H1 (cell line): ENCODE data around the gene TRIM44. TPM values are rescaled to one million over a fixed set of nuclear protein-coding genes. Genes with fewer than 3 reads are reported as not detected.

Experiments
- CTCF ChIA-PET: fragments of 300-600 bp; sonication (Branson Sonifier 250); formaldehyde crosslinking; loops from one replicate; lab custom pipeline; 2021; ENCODE audit not compliant: partially characterized antibody; lab: Charles Lee
- POLR2A ChIA-PET: fragments of 300-600 bp; sonication (Branson Sonifier 250); formaldehyde crosslinking; loops from one replicate; lab custom pipeline; 2021; ENCODE audit warnings: inconsistent platforms; ENCODE audit not compliant: partially characterized antibody; lab: Charles Lee
- DNase-seq, 2 experiments: peaks; one replicate each; pipeline versions ENCODE4 v3.0.0 to v3.0.0-alpha.2; 2010 to 2022; ENCODE audit warnings: low spot score in 2 of 2, low read depth in 1 of 2, mixed read lengths in 1 of 2
- FAIRE-seq: peaks from 2 replicates; lab custom pipeline; 2011; peaks lifted over from hg19 to GRCh38; lab: Jason Lieb, UNC
- H2AFZ ChIP-seq: 2 replicates; pipeline ENCODE4 v1.8.1; 2012; ENCODE audit warnings: low read length, inconsistent platforms
- H2AK5ac ChIP-seq: 2 replicates; pipeline ENCODE4 v1.6.1; 2013; ENCODE audit warnings: low read depth, low read length
- H2BK120ac ChIP-seq: replicated peaks from 2 replicates; pipeline ENCODE3; 2013; ENCODE audit warnings: low read depth, low read length, inconsistent platforms
- H2BK12ac ChIP-seq: 2 replicates; pipeline ENCODE4 v1.6.1; 2013; ENCODE audit warnings: low read depth, low read length
- H2BK15ac ChIP-seq: 2 replicates; pipeline ENCODE4 v1.6.1; 2013; ENCODE audit warnings: low read length
- H2BK20ac ChIP-seq: 2 replicates; pipeline ENCODE4 v1.6.1; 2013; ENCODE audit warnings: low read length
- H2BK5ac ChIP-seq: 2 replicates; pipeline ENCODE4 v1.6.1; 2013; ENCODE audit warnings: low read depth, low read length
- H3K14ac ChIP-seq: 2 replicates; pipeline ENCODE4 v1.6.1; 2013; ENCODE audit warnings: inconsistent platforms; ENCODE audit not compliant: insufficient read length
- H3K18ac ChIP-seq: 2 replicates; pipeline ENCODE4 v1.6.1; 2013; ENCODE audit warnings: low read length; ENCODE audit errors: extremely low read depth
- H3K23ac ChIP-seq: 2 replicates; pipeline ENCODE4 v1.6.1; 2013; ENCODE audit warnings: inconsistent platforms; ENCODE audit not compliant: insufficient read length
- H3K23me2 ChIP-seq: 2 replicates; pipeline ENCODE4 v1.6.1; 2013; ENCODE audit warnings: low read depth, low read length
- H3K27ac ChIP-seq: 2 replicates; pipeline ENCODE4 v1.6.1; 2011; ENCODE audit warnings: low read depth, low read length, inconsistent platforms
- H3K27me3 ChIP-seq, 4 experiments: replicated peaks in 1 of 4; 1 replicate in 1 of 4; 2 replicates in 3 of 4; pipeline versions ENCODE4 v1.6.1 to v1.8.1; 2011 to 2013; ENCODE audit warnings: low read length in 3 of 4, mild to moderate bottlenecking in 3 of 4, inconsistent platforms in 2 of 4, mixed read lengths in 2 of 4, moderate library complexity in 1 of 4; ENCODE audit not compliant: control insufficient read depth in 3 of 4, insufficient read depth in 3 of 4; ENCODE audit errors: extremely low read depth in 1 of 4
- H3K36me3 ChIP-seq, 4 experiments: 2 replicates each; pipeline versions ENCODE4 v1.6.1 to v1.8.1; 2011 to 2013; ENCODE audit warnings: mild to moderate bottlenecking in 4 of 4, low read length in 3 of 4, moderate library complexity in 2 of 4, control low read depth in 1 of 4, inconsistent platforms in 1 of 4; ENCODE audit not compliant: insufficient read depth in 4 of 4, control insufficient read depth in 2 of 4
- H3K4ac ChIP-seq: replicated peaks from 2 replicates; pipeline ENCODE3; 2013; ENCODE audit warnings: low read length, low read depth, mixed read lengths, inconsistent platforms; ENCODE audit not compliant: insufficient read length
- H3K4me1 ChIP-seq, 4 experiments: replicated peaks in 1 of 4; 1 replicate in 1 of 4; 2 replicates in 3 of 4; pipeline versions ENCODE4 v1.6.1 to v1.8.1; 2011 to 2013; ENCODE audit warnings: low read length in 3 of 4, inconsistent platforms in 2 of 4, mixed read lengths in 1 of 4; ENCODE audit not compliant: insufficient read depth in 4 of 4, control insufficient read depth in 3 of 4
- H3K4me2 ChIP-seq, 2 experiments: 2 replicates each; pipeline versions ENCODE4 v1.6.1 to v1.8.1; 2011 to 2013; ENCODE audit warnings: low read depth in 2 of 2, low read length in 2 of 2, control low read depth in 1 of 2, inconsistent platforms in 1 of 2, mild to moderate bottlenecking in 1 of 2; ENCODE audit not compliant: insufficient read depth in 1 of 2
- H3K4me3 ChIP-seq, 4 experiments: fragments of 200-600, 300-600 bp in 1 of 4; sonication (generic), shearing (Covaris generic), sonication (Bioruptor Twin) in 1 of 4; 2 replicates each; pipeline versions ENCODE4 v1.5.1 to v1.8.1; 2011 to 2016; ENCODE audit warnings: low read length in 4 of 4, low read depth in 3 of 4, control low read depth in 2 of 4, inconsistent platforms in 2 of 4, mild to moderate bottlenecking in 2 of 4, mixed read lengths in 1 of 4, moderate library complexity in 1 of 4; ENCODE audit not compliant: insufficient read depth in 2 of 4; ENCODE audit errors: extremely low read depth in 1 of 4
- H3K56ac ChIP-seq: replicated peaks from 2 replicates; pipeline ENCODE3; 2013; ENCODE audit warnings: low read depth, mild to moderate bottlenecking, mixed read lengths, low read length, inconsistent platforms; ENCODE audit not compliant: insufficient read length
- H3K79me1 ChIP-seq: 2 replicates; pipeline ENCODE4 v1.6.1; 2013; ENCODE audit warnings: low read depth, low read length, control low read depth
- H3K79me2 ChIP-seq, 2 experiments: 2 replicates each; pipeline versions ENCODE4 v1.6.1 to v1.8.1; 2012 to 2013; ENCODE audit warnings: low read length in 2 of 2, mild to moderate bottlenecking in 2 of 2, inconsistent platforms in 1 of 2; ENCODE audit not compliant: insufficient read depth in 2 of 2, control insufficient read depth in 1 of 2
- H3K9ac ChIP-seq, 4 experiments: replicated peaks in 1 of 4; 1 replicate in 1 of 4; 2 replicates in 3 of 4; pipeline versions ENCODE4 v1.6.1 to v1.8.1; 2011 to 2013; ENCODE audit warnings: low read depth in 3 of 4, low read length in 3 of 4, control low read depth in 2 of 4, mild to moderate bottlenecking in 2 of 4, moderate library complexity in 2 of 4, inconsistent platforms in 1 of 4; ENCODE audit errors: extremely low read depth in 1 of 4
- H3K9me3 ChIP-seq, 2 experiments: 2 replicates each; pipeline versions ENCODE4 v1.6.1 to v1.8.1; 2012 to 2013; ENCODE audit warnings: mild to moderate bottlenecking in 2 of 2, moderate library complexity in 2 of 2, control low read depth in 1 of 2, inconsistent platforms in 1 of 2, low read depth in 1 of 2, low read length in 1 of 2, mixed read lengths in 1 of 2; ENCODE audit not compliant: insufficient read depth in 2 of 2
- H4K20me1 ChIP-seq, 2 experiments: replicated peaks in 1 of 2; 2 replicates each; pipeline versions ENCODE3 to v1.8.1; 2011 to 2013; ENCODE audit warnings: inconsistent platforms in 2 of 2, low read length in 2 of 2, mild to moderate bottlenecking in 1 of 2; ENCODE audit not compliant: insufficient read depth in 2 of 2, control insufficient read depth in 1 of 2
- H4K5ac ChIP-seq: 2 replicates; pipeline ENCODE4 v1.6.1; 2013; ENCODE audit warnings: low read length, low read depth, mixed read lengths, inconsistent platforms; ENCODE audit not compliant: insufficient read length
- H4K8ac ChIP-seq: 2 replicates; pipeline ENCODE4 v1.8.0; 2013; ENCODE audit warnings: mild to moderate bottlenecking, moderate library complexity, low read length, inconsistent platforms; ENCODE audit not compliant: insufficient read depth; ENCODE audit errors: extremely low read depth
- H4K91ac ChIP-seq: replicated peaks from 2 replicates; pipeline ENCODE3; 2013; ENCODE audit warnings: low read length, mixed read lengths, inconsistent platforms; ENCODE audit not compliant: insufficient read length
- ATF2 ChIP-seq: IDR thresholded peaks from 2 replicates; pipeline ENCODE4 v1.6.1; 2012; ENCODE audit warnings: low read length, inconsistent platforms
- BACH1 ChIP-seq: IDR thresholded peaks from 2 replicates; pipeline ENCODE4 v1.6.1; 2012; ENCODE audit warnings: low read length, improper control_type of control experiment
- BRCA1 ChIP-seq: IDR thresholded peaks from 2 replicates; pipeline ENCODE4 v1.6.1; 2012; ENCODE audit warnings: low read depth, low read length, improper control_type of control experiment
- HDAC2 ChIP-seq, 2 experiments: fragments of 300-600 bp in 1 of 2; sonication (generic) in 1 of 2; IDR thresholded peaks; 2 replicates each; pipeline ENCODE4 v1.6.1; 2011 to 2012; ENCODE audit warnings: low read depth in 2 of 2, low read length in 2 of 2, mild to moderate bottlenecking in 2 of 2, moderate library complexity in 2 of 2, borderline replicate concordance in 1 of 2, inconsistent platforms in 1 of 2
- KDM5A ChIP-seq: fragments of 200-600 bp; IDR thresholded peaks from 2 replicates; pipeline ENCODE4 v1.7.1; 2012; ENCODE audit warnings: mild to moderate bottlenecking, low read length, inconsistent platforms, mixed read lengths
- POU5F1 ChIP-seq: IDR thresholded peaks from 2 replicates; pipeline ENCODE4 v1.6.1; 2011; ENCODE audit warnings: low read depth, mild to moderate bottlenecking, low read length, moderate library complexity
- RFX5 ChIP-seq: IDR thresholded peaks from 2 replicates; pipeline ENCODE4 v1.6.1; 2011; ENCODE audit warnings: low read depth, low read length, improper control_type of control experiment, borderline replicate concordance
- SIRT6 ChIP-seq: IDR thresholded peaks from one replicate; pipeline ENCODE4 v1.7.1; 2012; ENCODE audit warnings: low read length, inconsistent platforms
- WGBS, 2 experiments: shearing (Covaris generic) in 1 of 2; methylation state at CpG; one replicate each; pipeline versions ENCODE4 v1.1.6 to v1.1.7; 2013 to 2015; ENCODE audit warnings: low lambda C conversion rate in 2 of 2, mixed read lengths in 2 of 2, inconsistent platforms in 1 of 2, low coverage in 1 of 2, missing lambda C conversion rate in 1 of 2; ENCODE audit not compliant: insufficient replicate concordance in 2 of 2, insufficient coverage in 1 of 2, insufficient read length in 1 of 2; ENCODE audit errors: extremely low coverage in 1 of 2, missing lambda C conversion rate in 1 of 2; 5-methylcytosine and 5-hydroxymethylcytosine counted together
- polyA plus RNA-seq, 7 experiments: library from polyadenylated mRNA; depleted of rRNA in 3 of 7; stranded (reverse) in 5 of 7; unstranded in 2 of 7; fragments of >200 nt in 5 of 7; fragments of 200-250 nt in 2 of 7; gene quantifications; 1 replicate in 5 of 7; 2 replicates in 1 of 7; 4 replicates in 1 of 7; pipeline versions ENCODE4 v1.2.1 to v1.2.3, GENCODE V29; 2011 to 2013; ENCODE audit warnings: missing spikeins in 2 of 7, mixed read lengths in 2 of 7
- total RNA-seq: library from RNA; stranded (reverse); fragmentation: NEBNext Ultra II Directional; extraction: Animal tissue kit (Norgen Biotek cat#: 25700); gene quantifications from 2 replicates; pipeline ENCODE4 v1.2.1, GENCODE V29; 2021
- TF ChIP-seq, protein P1 (sequence below): IDR thresholded peaks from 2 replicates; pipeline ENCODE4 v1.6.1; 2011; ENCODE audit warnings: low read depth, mild to moderate bottlenecking, low read length; ENCODE audit not compliant: insufficient read depth

TRIM44 gene
- total and polyA plus RNA-seq, 2 of the 8 experiments (the other 6 are each of a cell fraction or from before 2014, with no cell fraction given), result 13.9 to 34.4 TPM

DNA sequence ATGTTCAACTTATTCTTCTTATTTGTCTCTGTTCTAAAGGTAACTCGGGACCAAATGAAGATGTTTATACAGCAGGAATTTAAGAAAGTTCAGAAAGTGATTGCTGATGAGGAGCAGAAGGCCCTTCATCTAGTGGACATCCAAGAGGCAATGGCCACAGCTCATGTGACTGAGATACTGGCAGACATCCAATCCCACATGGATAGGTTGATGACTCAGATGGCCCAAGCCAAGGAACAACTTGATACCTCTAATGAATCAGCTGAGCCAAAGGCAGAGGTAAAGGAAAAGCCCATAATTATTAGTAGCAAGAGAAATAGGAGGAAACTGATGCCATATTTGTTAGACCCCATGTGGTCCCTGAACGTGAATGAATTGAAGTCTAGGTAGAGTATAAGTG, 63.3 kb downstream of the TRIM44 start:
- DNase-seq, result no peak
- Histone ChIP-seq H2BK20ac (no peak overlapping the region), H3K18ac (no peak overlapping the region), H3K27me3 (no peaks in the 10 kb centered on the region), H3K9me3 (no peaks in the 10 kb centered on the region), H3K4me2 (no peak overlapping the region), H3K79me1 (no peaks in the 10 kb centered on the region), H3K14ac (no peak overlapping the region), H2AFZ (no peak overlapping the region), H3K36me3 (peaks cover 0 to 6% (median 0%) of the 10 kb centered on the region in 4 experiments; a peak in 3 of 8 replicates), H3K56ac (no peak overlapping the region), H3K79me2 (no peaks in the 10 kb centered on the region), H2BK12ac (no peak overlapping the region), H3K23ac (no peak overlapping the region), H2BK5ac (no peak overlapping the region), H4K5ac (no peak overlapping the region), H2BK120ac (no peak overlapping the region), H3K4ac (no peak overlapping the region), H4K91ac (no peak overlapping the region), H3K9ac (no peak overlapping the region), H2AK5ac (no peak overlapping the region), H3K23me2 (no peaks in the 10 kb centered on the region; the same call in 1 of the 2 replicates), H2BK15ac (no peak overlapping the region), H3K27ac (no peak overlapping the region), H4K8ac (no peak overlapping the region), H3K4me3 (no peak overlapping the region), H4K20me1 (no peaks in the 10 kb centered on the region), H3K4me1 (no peaks in the 10 kb centered on the region)
- TF ChIP-seq HDAC2 (IDR thresholded peaks at IDR 0.05; ENCODE audit: borderline replicate concordance in 1 of 2, low read depth in 2 of 2, low read length in 2 of 2) (no peak), BACH1 (no peak), ATF2 (no peak), RFX5 (no peak), KDM5A (no peak), BRCA1 (no peak), SIRT6 (no peak), POU5F1 (no peak)
- TF ChIP-seq, protein P1, sequence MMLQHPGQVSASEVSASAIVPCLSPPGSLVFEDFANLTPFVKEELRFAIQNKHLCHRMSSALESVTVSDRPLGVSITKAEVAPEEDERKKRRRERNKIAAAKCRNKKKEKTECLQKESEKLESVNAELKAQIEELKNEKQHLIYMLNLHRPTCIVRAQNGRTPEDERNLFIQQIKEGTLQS, result no peak
- POLR2A ChIA-PET, result no interaction called here
- no peak for FAIRE-seq
- CTCF ChIA-PET, result no interaction called here
- WGBS, 2 experiments, result 89% methylated on average over 2 of the region's 2 CpGs; no CpG with 5 or more reads in 1 of the 2 experiments
